MCF 10A (cell line): Measurements from ENCODE around the gene CD164L2. TPM values are rescaled to one million over a fixed set of nuclear protein-coding genes. Genes with fewer than 3 reads are reported as not detected.
A peak's percentile ranks its signal among the peaks of the same experiment; 100 is the strongest.

ENCODE experiments used
- BruUV-seq: library from RNA; stranded (reverse); fragments of 400-500 nt; replicated peaks from 2 replicates; lab custom pipeline; 2021; lab: Mats Ljungman, UMichigan
- CTCF ChIA-PET: fragments of 300-600 bp; sonication (Branson Sonifier 250); formaldehyde crosslinking; extraction: SDS; loops from one replicate; lab custom pipeline; 2021; ENCODE audit warnings: antibody characterized with exemption, inconsistent platforms; lab: Yijun Ruan, JAX
- POLR2A ChIA-PET: fragments of 300-600, 350-650 bp; sonication (Branson Sonifier 250); formaldehyde crosslinking; extraction: SDS; loops from one replicate; lab custom pipeline; 2020; ENCODE audit warnings: antibody characterized with exemption, inconsistent platforms; lab: Yijun Ruan, JAX
- DNase-seq: peaks from one replicate; pipeline ENCODE4 v3.0.0-alpha.2; 2018; ENCODE audit not compliant: unreplicated experiment
- H3K27ac Mint-ChIP-seq: one replicate; pipeline ENCODE4 v1.8.0; 2022; ENCODE audit warnings: mild to moderate bottlenecking, low read depth, mixed read lengths; ENCODE audit not compliant: unreplicated experiment
- H3K27me3 Mint-ChIP-seq: one replicate; pipeline ENCODE4 v1.8.0; 2022; ENCODE audit warnings: mixed read lengths; ENCODE audit not compliant: insufficient read depth, unreplicated experiment
- H3K36me3 Mint-ChIP-seq: one replicate; pipeline ENCODE4 v1.8.0; 2022; ENCODE audit warnings: mild to moderate bottlenecking, moderate library complexity, mixed read lengths; ENCODE audit not compliant: insufficient read depth, unreplicated experiment
- H3K4me1 Mint-ChIP-seq: one replicate; pipeline ENCODE4 v1.8.0; 2022; ENCODE audit warnings: mixed read lengths; ENCODE audit not compliant: insufficient read depth, unreplicated experiment
- H3K4me3 Mint-ChIP-seq: one replicate; pipeline ENCODE4 v1.8.0; 2022; ENCODE audit warnings: mild to moderate bottlenecking, moderate library complexity, mixed read lengths; ENCODE audit not compliant: unreplicated experiment
- H3K9me3 Mint-ChIP-seq: one replicate; pipeline ENCODE4 v1.8.0; 2022; ENCODE audit warnings: mixed read lengths; ENCODE audit not compliant: unreplicated experiment
- intact Hi-C: fragments of 100-400 bp; cut with micrococcal nuclease; formaldehyde crosslinking; loops from 2 replicates; pipeline ENCODE4 v1.14.1; 2022
- total RNA-seq: library from RNA; stranded (reverse); gene quantifications from 2 replicates; pipeline ENCODE4 v1.2.3, GENCODE V29; 2022
- TF ChIP-seq, protein P1 (sequence below): fragments of 200-600 bp; IDR thresholded peaks from one replicate; pipeline ENCODE4 v1.8.0; 2022; ENCODE audit warnings: antibody characterized with exemption, mild to moderate bottlenecking; ENCODE audit not compliant: unreplicated experiment

CD164L2 gene
- total RNA-seq, 1 experiment from 2014 or later: 0.23 TPM

GRCh38 chr1:27395441-27396195, 12.5 kb upstream of the CD164L2 start:
- no peak overlapping the region for H3K4me3 Mint-ChIP-seq
- H3K27ac Mint-ChIP-seq: no peak overlapping the region
- H3K36me3 Mint-ChIP-seq: peaks cover 6% of the 10 kb centered on the region
- TF ChIP-seq, protein P1, sequence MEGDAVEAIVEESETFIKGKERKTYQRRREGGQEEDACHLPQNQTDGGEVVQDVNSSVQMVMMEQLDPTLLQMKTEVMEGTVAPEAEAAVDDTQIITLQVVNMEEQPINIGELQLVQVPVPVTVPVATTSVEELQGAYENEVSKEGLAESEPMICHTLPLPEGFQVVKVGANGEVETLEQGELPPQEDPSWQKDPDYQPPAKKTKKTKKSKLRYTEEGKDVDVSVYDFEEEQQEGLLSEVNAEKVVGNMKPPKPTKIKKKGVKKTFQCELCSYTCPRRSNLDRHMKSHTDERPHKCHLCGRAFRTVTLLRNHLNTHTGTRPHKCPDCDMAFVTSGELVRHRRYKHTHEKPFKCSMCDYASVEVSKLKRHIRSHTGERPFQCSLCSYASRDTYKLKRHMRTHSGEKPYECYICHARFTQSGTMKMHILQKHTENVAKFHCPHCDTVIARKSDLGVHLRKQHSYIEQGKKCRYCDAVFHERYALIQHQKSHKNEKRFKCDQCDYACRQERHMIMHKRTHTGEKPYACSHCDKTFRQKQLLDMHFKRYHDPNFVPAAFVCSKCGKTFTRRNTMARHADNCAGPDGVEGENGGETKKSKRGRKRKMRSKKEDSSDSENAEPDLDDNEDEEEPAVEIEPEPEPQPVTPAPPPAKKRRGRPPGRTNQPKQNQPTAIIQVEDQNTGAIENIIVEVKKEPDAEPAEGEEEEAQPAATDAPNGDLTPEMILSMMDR: peak; percentile 86
- H3K27me3 Mint-ChIP-seq: no peaks in the 10 kb centered on the region
- intact Hi-C loops: loop anchor here (1.0 to 5.0 kb wide), 3 partner anchors 95 to 351 kb away; no protein-coding TSS in a partner anchor
- BruUV-seq: no TSS peak
- no peaks in the 10 kb centered on the region for H3K9me3 Mint-ChIP-seq
- ChIA-PET CTCF (interaction anchor here (0.6 to 7.2 kb wide), 24 partner anchors 10 to 284 kb away, joined by 3 to 220 read pairs (median 4); partner anchors contain the start of genes MAP3K6 and SYTL1), POLR2A (interaction anchor here (0.8 to 1.8 kb wide), 10 partner anchors 17 to 352 kb away, joined by 3 to 9 read pairs (median 4); partner anchors contain the start of gene MAP3K6)
- DNase-seq: peak; percentile 77
- H3K4me1 Mint-ChIP-seq: peaks cover 18% of the 10 kb centered on the region

DNA sequence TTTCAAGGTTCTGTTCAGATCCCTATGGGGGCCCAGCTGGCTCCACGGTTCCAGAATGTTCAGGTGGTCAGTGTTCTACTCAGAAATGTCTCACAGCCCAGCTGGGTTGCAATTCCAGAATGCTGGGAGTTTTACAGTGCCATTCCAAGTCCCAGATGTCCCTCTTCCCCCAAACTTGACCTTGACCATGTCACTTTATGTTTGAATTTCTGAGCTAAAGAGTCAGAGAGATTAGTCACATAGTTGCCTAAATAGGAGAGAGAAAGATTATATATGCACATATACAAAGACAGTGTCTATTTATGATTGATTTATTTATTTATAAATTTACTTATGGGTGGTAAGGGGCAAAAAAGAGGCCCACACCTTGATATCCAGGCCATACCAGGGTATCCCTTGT, 11.8 kb upstream of the CD164L2 start:
- ChIA-PET CTCF (interaction anchor here (0.6 to 7.2 kb wide), 27 partner anchors 10 to 842 kb away, joined by 3 to 220 read pairs (median 4); partner anchors contain the start of genes CD164L2 and SYTL1), POLR2A (interaction anchor here (0.6 to 1.8 kb wide), 9 partner anchors 28 to 351 kb away, joined by 3 to 9 read pairs (median 4); partner anchors contain the start of gene MAP3K6)
- H3K36me3 Mint-ChIP-seq: peaks cover 6% of the 10 kb centered on the region
- TSS peak; percentile 44 for BruUV-seq
- no peak for DNase-seq
- H3K27me3 Mint-ChIP-seq: no peaks in the 10 kb centered on the region
- intact Hi-C loops: loop anchor here (1.0 to 5.0 kb wide), 3 partner anchors 95 to 351 kb away; no protein-coding TSS in a partner anchor
- peaks cover 18% of the 10 kb centered on the region for H3K4me1 Mint-ChIP-seq
- H3K27ac Mint-ChIP-seq: no peak overlapping the region
- H3K4me3 Mint-ChIP-seq: no peak overlapping the region
- TF ChIP-seq, protein P1: no peak
- no peaks in the 10 kb centered on the region for H3K9me3 Mint-ChIP-seq

DNA sequence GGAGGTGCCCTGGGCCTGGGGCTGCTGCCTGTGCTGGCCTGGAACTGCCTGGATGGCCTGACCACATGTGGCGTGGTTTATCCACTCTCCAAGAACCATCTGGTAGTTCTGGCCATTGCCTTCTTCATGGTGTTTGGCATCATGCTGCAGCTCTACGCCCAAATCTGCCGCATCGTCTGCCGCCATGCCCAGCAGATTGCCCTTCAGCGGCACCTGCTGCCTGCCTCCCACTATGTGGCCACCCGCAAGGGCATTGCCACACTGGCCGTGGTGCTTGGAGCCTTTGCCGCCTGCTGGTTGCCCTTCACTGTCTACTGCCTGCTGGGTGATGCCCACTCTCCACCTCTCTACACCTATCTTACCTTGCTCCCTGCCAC, 11.1 kb upstream of the CD164L2 start:
- no peak overlapping the region for H3K27ac Mint-ChIP-seq
- no peaks in the 10 kb centered on the region for H3K27me3 Mint-ChIP-seq
- H3K4me3 Mint-ChIP-seq: no peak overlapping the region
- POLR2A ChIA-PET: interaction anchor here (0.6 to 1.8 kb wide), 5 partner anchors 27 to 284 kb away, joined by 3 to 9 read pairs (median 5); partner anchors contain the start of gene MAP3K6
- DNase-seq: no peak
- TF ChIP-seq, protein P1: no peak
- H3K36me3 Mint-ChIP-seq: peaks cover 6% of the 10 kb centered on the region
- H3K9me3 Mint-ChIP-seq: no peaks in the 10 kb centered on the region
- intact Hi-C loops: no loop called here
- CTCF ChIA-PET: interaction anchor here (0.6 to 7.2 kb wide), 23 partner anchors 10 to 842 kb away, joined by 3 to 220 read pairs (median 5); partner anchors contain the start of genes CD164L2 and SYTL1
- BruUV-seq: no TSS peak
- H3K4me1 Mint-ChIP-seq: peaks cover 18% of the 10 kb centered on the region
